GM21529 (cell line): ENCODE measurements around the gene TRPC6.

Experiments
- ATAC-seq: cut with Tn5 transposase; IDR thresholded peaks from one replicate; pipeline ENCODE4 v1.9.1; 2021; ENCODE audit not compliant: unreplicated experiment

TRPC6 gene

GRCh38 chr11:101583251-101584128 is at the start of gene TRPC6:
Gene TRPC6 (minus strand): TSS chr11:101584007. CDS start chr11:101583503, 504 bp downstream.
- ATAC-seq: no peak

GRCh38 chr11:101620026-101620425 is 36.2 kb upstream of the TRPC6 start:
- ATAC-seq: no peak

GRCh38 chr11:101618709-101619108 is 34.9 kb upstream of the TRPC6 start:
- ATAC-seq: no peak

DNA sequence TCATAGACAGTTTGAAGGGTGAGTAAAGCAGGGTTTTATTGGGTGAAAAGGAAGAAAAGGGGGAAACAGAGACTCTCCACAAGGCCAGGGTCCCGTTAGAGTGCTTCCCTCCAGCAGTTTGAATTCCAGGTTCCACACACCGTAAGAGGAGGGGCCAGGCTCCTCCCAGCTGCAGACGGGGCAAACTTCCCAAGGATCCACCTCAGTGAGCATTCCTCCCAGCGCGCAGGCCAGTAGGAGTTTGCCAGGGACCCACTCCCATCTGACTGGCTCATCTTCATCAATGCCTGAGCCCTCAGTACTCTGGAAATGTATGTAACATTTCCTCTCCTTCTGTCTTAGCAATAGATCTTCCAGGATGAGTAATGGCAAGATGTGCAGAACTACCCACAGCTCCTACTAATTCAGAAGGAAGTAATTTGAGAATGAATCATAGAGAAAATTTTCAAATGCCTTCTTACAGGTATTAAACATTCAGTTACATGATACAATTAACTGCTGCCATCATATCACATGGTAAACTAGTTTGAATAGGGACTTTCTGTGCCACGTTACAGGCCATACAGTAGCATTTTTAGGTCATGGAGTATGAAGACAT is 34.0 kb upstream of the TRPC6 start:
- no peak for ATAC-seq

DNA sequence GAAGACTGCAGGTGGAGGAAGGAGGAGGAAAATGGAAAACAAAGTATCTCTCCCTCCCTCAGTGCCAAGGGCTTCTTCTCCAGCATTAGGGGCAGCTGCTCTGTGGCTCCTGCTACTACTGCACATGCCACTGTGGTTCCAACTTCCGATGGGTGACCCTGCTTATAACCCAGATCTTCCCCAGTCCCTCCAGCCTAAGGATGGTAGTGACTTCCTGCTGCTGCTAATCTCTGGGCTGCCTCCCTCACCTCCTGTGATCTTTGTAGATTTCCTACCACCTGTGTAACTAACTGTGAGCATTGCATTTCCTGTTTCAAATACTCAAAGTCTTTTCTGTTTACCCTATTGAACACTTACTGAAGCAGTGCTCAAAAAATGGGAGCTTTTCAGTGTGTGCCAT is 28.7 kb upstream of the TRPC6 start:
- no peak for ATAC-seq

DNA sequence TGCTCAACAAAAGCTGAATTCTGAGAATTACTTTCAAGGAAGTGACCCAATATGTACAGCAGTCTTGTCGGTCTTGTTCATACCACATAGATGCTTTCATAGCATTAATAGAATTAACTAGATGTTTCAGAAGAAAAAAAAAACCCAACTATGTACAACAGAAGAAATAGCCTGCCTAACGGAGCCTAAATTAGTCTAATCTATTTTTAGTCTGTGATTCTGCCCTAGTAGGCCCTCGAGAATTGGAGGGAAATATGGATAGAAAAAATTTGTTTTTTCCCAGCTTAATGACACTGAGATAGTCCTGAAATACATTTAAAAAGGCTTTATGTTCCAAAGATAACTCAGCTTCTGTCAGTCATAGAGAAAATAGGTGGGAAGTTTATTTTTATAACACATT is 17.1 kb upstream of the TRPC6 start:
- ATAC-seq: no peak

- no peak for ATAC-seq
Measured at GRCh38 chr11:101586965-101587364, 3.2 kb upstream of the TRPC6 start.

DNA sequence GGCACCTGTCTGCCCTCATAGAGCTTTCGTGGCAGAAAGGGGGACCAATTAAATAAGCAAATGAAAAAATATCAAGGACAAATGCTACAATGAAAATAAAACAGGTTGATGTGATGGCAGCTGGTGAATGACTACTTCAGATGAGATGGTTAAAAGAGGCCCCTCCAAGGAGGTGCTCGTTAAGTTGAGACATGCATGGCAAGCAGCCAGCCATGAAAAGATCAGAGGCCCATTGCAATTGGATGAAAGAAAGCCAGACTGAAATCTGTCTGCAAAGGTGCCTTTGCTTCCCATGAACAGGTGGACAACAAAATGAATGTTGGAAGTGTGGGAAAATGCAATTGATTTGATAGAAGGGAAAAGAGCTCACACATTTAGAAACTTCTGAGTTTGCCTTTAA is 848 bp upstream of the TRPC6 start:
- no peak for ATAC-seq

- no peak for ATAC-seq
Measured at GRCh38 chr11:101584129-101584515, 315 bp upstream of the TRPC6 start.

GRCh38 chr11:101582989-101583250 is 887 bp downstream of the TRPC6 start:
- no peak for ATAC-seq

DNA sequence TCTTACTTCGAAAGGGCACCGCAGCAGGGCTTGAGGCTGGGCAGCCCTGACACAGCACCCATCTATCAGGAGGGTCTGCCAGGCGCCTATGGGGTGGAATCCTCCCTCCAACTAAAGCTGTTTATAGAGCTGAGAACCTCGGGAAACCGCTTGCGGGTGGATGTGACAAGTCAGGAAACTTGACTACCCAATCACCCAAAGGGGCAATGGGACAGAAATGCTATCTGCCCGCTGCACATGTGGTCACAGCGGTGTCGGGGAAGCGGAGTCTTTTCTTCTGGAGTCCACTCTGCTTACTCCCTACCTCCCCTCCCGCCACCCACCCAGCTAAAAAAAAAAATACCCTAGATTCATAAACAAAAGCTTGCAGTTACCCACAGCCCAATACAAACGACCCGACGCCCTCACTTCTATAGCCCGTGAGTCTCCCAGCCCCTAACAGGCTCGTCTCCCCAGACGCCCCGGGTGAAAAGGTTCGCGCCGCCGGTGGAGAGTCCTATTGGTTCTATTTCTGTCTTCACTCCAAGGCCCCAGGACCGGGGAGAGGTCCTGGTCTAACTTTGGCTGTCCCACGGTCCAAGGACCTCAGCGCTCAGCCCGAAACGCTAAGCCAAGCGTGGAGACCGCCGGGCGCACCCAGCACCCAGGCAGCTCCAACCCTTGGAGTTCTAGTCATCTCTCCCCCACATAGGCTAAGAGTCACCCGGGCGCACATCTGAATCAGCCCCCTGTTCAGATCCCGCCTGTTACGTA is 1.4 kb downstream of the TRPC6 start:
- no peak for ATAC-seq

DNA sequence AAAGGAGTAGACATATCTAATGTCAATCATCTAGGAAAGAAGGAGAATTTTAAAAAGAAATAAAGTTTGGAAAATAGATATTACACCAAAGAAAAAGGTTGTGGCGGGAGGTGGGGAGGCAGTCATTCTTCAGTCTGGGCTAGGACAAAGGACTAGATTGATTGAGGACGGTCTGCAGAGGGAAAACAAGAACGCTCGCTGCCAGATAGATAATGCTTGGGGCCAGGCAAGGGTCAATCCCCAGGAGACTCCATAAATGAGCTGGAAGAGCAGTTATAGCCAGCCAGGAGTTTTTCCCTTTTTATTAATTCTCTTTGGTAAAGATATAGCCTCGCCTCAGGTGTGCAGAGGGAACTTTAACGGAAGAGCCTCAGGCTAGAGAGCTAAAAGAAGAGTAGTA is 6.3 kb downstream of the TRPC6 start:
- ATAC-seq: no peak

GRCh38 chr11:101576456-101576855 is 7.4 kb downstream of the TRPC6 start:
- no peak for ATAC-seq

DNA sequence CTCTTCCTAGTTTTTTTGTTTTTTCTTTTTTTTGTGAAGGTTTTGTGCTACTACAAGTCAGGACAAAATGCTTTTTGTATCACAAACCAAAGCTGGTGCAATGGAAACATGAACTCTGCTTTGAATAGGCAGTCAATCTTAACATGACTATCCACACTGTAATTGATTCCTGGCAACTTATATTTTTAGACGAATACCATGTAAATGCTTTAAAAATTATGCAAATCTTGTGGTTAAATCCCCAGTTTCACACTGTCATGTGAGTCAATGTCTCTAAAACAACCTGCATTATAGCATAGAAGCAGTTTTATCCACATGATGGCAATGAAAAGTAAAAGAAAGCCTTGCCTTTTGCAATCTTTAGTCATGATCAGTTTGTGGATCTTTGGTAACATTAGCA is 8.9 kb downstream of the TRPC6 start:
- ATAC-seq: no peak

GRCh38 chr11:101567071-101567470 is 16.7 kb downstream of the TRPC6 start:
- ATAC-seq: no peak

DNA sequence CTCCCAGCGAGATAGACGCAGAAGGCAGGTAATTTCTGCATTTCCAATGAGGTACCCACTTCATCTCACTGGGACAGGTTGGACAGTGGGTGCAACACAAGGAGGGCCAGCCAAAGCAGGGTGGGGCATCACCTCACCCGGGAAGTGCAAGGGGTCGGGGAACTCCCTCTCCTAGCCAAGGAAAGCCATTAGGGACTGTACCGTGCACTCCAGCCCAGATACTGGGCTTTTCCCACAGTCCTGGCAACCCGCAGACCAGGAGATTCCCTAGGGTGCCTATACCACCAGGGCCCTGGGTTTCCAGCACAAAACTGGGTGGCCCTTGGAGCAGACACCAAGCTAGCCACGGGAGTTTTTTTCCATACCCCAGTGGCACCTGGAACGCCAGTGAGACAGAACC is 17.2 kb downstream of the TRPC6 start:
- ATAC-seq: no peak

GRCh38 chr11:101563166-101563565 is 20.6 kb downstream of the TRPC6 start:
- no peak for ATAC-seq

- no peak for ATAC-seq
Measured at GRCh38 chr11:101555366-101555765, 28.4 kb downstream of the TRPC6 start.

GRCh38 chr11:101553891-101554292 is 29.9 kb downstream of the TRPC6 start:
- ATAC-seq: peak; percentile 99

GRCh38 chr11:101552888-101553287 is 30.9 kb downstream of the TRPC6 start:
- no peak for ATAC-seq

- no peak for ATAC-seq
Measured at GRCh38 chr11:101528541-101528940, 55.3 kb downstream of the TRPC6 start.

DNA sequence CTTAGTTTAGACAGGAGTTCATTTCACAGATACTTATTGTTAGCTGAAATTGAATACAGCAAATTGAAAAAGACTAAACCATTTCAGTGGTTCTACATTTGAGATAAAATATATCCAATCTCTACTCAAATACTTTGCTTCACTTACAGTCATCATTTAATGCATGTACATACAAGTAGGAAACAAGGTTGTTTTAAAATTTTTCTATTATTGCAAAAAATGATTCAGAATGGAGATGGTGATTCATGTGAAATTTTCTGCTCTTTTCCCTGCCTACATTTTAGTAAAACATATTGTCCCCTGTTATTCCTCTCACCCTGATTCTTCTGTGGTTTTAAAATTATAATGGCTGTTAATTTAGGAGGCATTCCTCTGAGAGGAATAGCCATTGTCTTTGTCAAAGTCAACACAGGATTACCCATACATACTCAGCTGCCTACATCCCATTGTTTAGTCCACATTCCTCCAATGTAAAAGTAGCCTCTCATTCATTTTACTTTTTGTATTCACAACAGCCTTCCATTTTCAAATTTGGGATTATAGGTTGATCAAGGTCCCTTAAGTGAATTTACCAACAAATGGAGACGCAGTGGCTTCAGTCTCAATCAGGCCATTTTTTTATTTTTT is 60.1 kb downstream of the TRPC6 start:
- no peak for ATAC-seq
